Breast epithelium (tissue), 4 donors: Measurements from ENCODE around the gene RXFP4. TPM values are rescaled to one million over a fixed set of nuclear protein-coding genes. Genes with fewer than 3 reads are reported as not detected.
A peak's percentile ranks its signal among the peaks of the same experiment; 100 is the strongest.

ENCODE experiments used
- DNase-seq, 2 donors: peaks; one replicate each; pipeline ENCODE4 v3.0.0-alpha.2; 2019; ENCODE audit warnings: low spot score in 2 of 2
- H3K27ac ChIP-seq, 2 donors: fragments of 200-600 bp; sonication (generic) in 1 of 2; one replicate each; pipeline ENCODE4 v1.5.1; 2016 to 2019; ENCODE audit warnings: mild to moderate bottlenecking in 1 of 2
- H3K27me3 ChIP-seq, 2 donors: fragments of 200-600 bp; sonication (generic) in 1 of 2; one replicate each; pipeline versions ENCODE4 v1.5.1 to v1.6.0; 2017 to 2019; ENCODE audit warnings: control low read depth in 1 of 2, mild to moderate bottlenecking in 1 of 2
- H3K36me3 ChIP-seq: fragments of 200-600 bp; one replicate; pipeline ENCODE4 v1.5.1; 2019
- H3K4me1 ChIP-seq, 2 donors: fragments of 200-600 bp; sonication (generic); one replicate each; pipeline ENCODE4 v1.5.1; 2016 to 2019; ENCODE audit warnings: control low read depth in 1 of 2
- H3K4me3 ChIP-seq, 3 donors: fragments of 200-600 bp; sonication (generic); 1 replicate in 2 of 3; 2 replicates in 1 of 3; pipeline ENCODE4 v1.5.1; 2016 to 2019; ENCODE audit warnings: mild to moderate bottlenecking in 3 of 3, moderate library complexity in 2 of 3
- H3K9me3 ChIP-seq, 2 donors: fragments of 200-600 bp; sonication (generic) in 1 of 2; one replicate each; pipeline ENCODE4 v1.5.1; 2016 to 2019; ENCODE audit warnings: control low read depth in 1 of 2
- CTCF ChIP-seq, 3 donors: fragments of 450-650 bp; IDR thresholded peaks; one replicate each; pipeline ENCODE4 v1.5.1; 2016 to 2017; ENCODE audit warnings: antibody characterized with exemption in 3 of 3, mild to moderate bottlenecking in 3 of 3, moderate library complexity in 3 of 3
- POLR2A ChIP-seq: fragments of 450-650 bp; IDR thresholded peaks from one replicate; pipeline ENCODE4 v1.6.1; 2016; ENCODE audit warnings: antibody characterized with exemption, mild to moderate bottlenecking, moderate library complexity
- POLR2AphosphoS5 ChIP-seq, 3 donors: sonication (generic); formaldehyde crosslinking; IDR thresholded peaks; one replicate each; pipeline ENCODE4 v1.6.1; 2017; ENCODE audit warnings: antibody characterized with exemption in 3 of 3
- intact Hi-C: fragments of 100-400 bp; cut with DNase I; formaldehyde crosslinking; loops from one replicate; pipeline ENCODE4 v1.15.1; 2023; ENCODE audit warnings: low total_unique reads
- total RNA-seq, 3 donors: library from RNA; depleted of rRNA; stranded (reverse); fragments of >200 nt; gene quantifications; one replicate each; pipeline ENCODE4 v1.1.0, GENCODE V29; 2016

Gene RXFP4
- total RNA-seq, 3 donors from 2014 or later = not detected

GRCh38 chr1:155971910-155972809, 30.7 kb downstream of the RXFP4 start:
- DNase-seq = no peak
- Histone ChIP-seq H3K4me1 (peaks cover 12 to 34% of the 10 kb centered on the region in 2 donors), H3K4me3 (no peak overlapping the region), H3K27me3 (no peaks in the 10 kb centered on the region), H3K27ac (peak overlapping the region; percentile 20 to 96), H3K36me3 (peaks cover 2% of the 10 kb centered on the region), H3K9me3 (no peaks in the 10 kb centered on the region)
- intact Hi-C loops = no loop called here
- TF ChIP-seq CTCF (IDR thresholded peaks at IDR 0.05) = no peak
- TF ChIP-seq POLR2A = no peak
- TF ChIP-seq POLR2AphosphoS5 (IDR thresholded peaks at IDR 0.05) = no peak

GRCh38 chr1:155973723-155974122, 32.3 kb downstream of the RXFP4 start:
- H3K27me3 ChIP-seq = no peaks in the 10 kb centered on the region
- no peak for DNase-seq
- H3K36me3 ChIP-seq = no peaks in the 10 kb centered on the region
- H3K27ac ChIP-seq = peak overlapping the region; percentile 96 to 99
- TF ChIP-seq POLR2AphosphoS5 (IDR thresholded peaks at IDR 0.05) (no peak), POLR2A (no peak), CTCF (IDR thresholded peaks at IDR 0.05) (no peak)
- H3K4me3 ChIP-seq = peak overlapping the region in 1 of 3 donors; percentile 98
- peaks cover 12 to 33% of the 10 kb centered on the region in 2 donors for H3K4me1 ChIP-seq
- intact Hi-C loops = no loop called here
- H3K9me3 ChIP-seq = no peaks in the 10 kb centered on the region

- Histone ChIP-seq H3K4me1 (peaks cover 12 to 32% of the 10 kb centered on the region in 2 donors), H3K4me3 (peak overlapping the region in 2 of 3 donors; percentile 95 to 98), H3K27me3 (no peaks in the 10 kb centered on the region), H3K27ac (peak overlapping the region; percentile 96 to 99), H3K9me3 (no peaks in the 10 kb centered on the region), H3K36me3 (no peaks in the 10 kb centered on the region)
- TF ChIP-seq POLR2A (no peak), POLR2AphosphoS5 (IDR thresholded peaks at IDR 0.05) (no peak), CTCF (IDR thresholded peaks at IDR 0.05) (no peak)
- intact Hi-C loops = no loop called here
- peak in 1 of 2 donors; percentile 44 for DNase-seq
Observed at GRCh38 chr1:155974208-155975115, 33.0 kb downstream of the RXFP4 start.

GRCh38 chr1:155975375-155976061, 34.1 kb downstream of the RXFP4 start:
- TF ChIP-seq POLR2AphosphoS5 (IDR thresholded peaks at IDR 0.05) = peak in 1 of 3 donors; percentile 3
- no peak for TF ChIP-seq POLR2A
- peak overlapping the region; percentile 87 to 98 (median 95) for H3K4me3 ChIP-seq
- no peak for DNase-seq
- intact Hi-C loops = no loop called here
- peak overlapping the region; percentile 96 to 99 for H3K27ac ChIP-seq
- H3K9me3 ChIP-seq = no peaks in the 10 kb centered on the region
- no peaks in the 10 kb centered on the region for H3K27me3 ChIP-seq
- H3K4me1 ChIP-seq = peaks cover 12 to 41% of the 10 kb centered on the region in 2 donors
- no peaks in the 10 kb centered on the region for H3K36me3 ChIP-seq
